GM12878 (cell line): ENCODE data around the gene KIAA1217. TPM values are rescaled to one million over a fixed set of nuclear protein-coding genes. Genes with fewer than 3 reads are reported as not detected.

Source experiments
- ATAC-seq: fragments of 200-7000 bp; cut with Tn5 transposase; 3 replicates; pipeline ENCODE4 v1.9.1; 2020; ENCODE audit warnings: mild to moderate bottlenecking, moderate library complexity
- BruUV-seq: library from RNA; stranded (reverse); fragments of 400-500 nt; replicated peaks from 2 replicates; lab custom pipeline; 2021; lab: Mats Ljungman, UMichigan
- CTCF ChIA-PET: fragments of 300-600 bp; sonication (Branson Sonifier 250); formaldehyde crosslinking; extraction: SDS; loops from one replicate; lab custom pipeline; 2021; ENCODE audit warnings: inconsistent platforms; lab: Yijun Ruan, JAX
- POLR2A ChIA-PET: fragments of 350-600 bp; formaldehyde crosslinking; extraction: SDS; loops from one replicate; lab custom pipeline; 2021; ENCODE audit warnings: inconsistent platforms; lab: Charles Lee
- RAD21 ChIA-PET: fragments of 300-600 bp; sonication (Branson Sonifier 250); formaldehyde crosslinking; loops from one replicate; lab custom pipeline; 2023; ENCODE audit warnings: antibody characterized with exemption; ENCODE audit not compliant: unreplicated experiment; lab: Charles Lee
- SMC1A ChIA-PET: fragments of 300-600 bp; sonication (Branson Sonifier 250); formaldehyde crosslinking; loops from one replicate; lab custom pipeline; 2023; ENCODE audit not compliant: unreplicated experiment, uncharacterized antibody; lab: Charles Lee
- DNase-seq: peaks from one replicate; pipeline ENCODE4 v3.0.0-alpha.2; 2011; ENCODE audit warnings: low read depth, low spot score
- FAIRE-seq: peaks from 3 replicates; lab custom pipeline; 2011; peaks lifted over from hg19 to GRCh38; lab: Jason Lieb, UNC
- H2AFZ ChIP-seq: 2 replicates; pipeline ENCODE4 v1.6.0; 2011; ENCODE audit warnings: low read depth, low read length, control low read depth; ENCODE audit not compliant: control insufficient read depth
- H3K27ac ChIP-seq: 2 replicates; pipeline ENCODE4 v1.5.1; 2011; ENCODE audit warnings: control low read depth; ENCODE audit not compliant: control insufficient read depth, insufficient read depth
- H3K27me3 ChIP-seq, 2 experiments: replicated peaks in 1 of 2; 2 replicates each; pipeline versions ENCODE4 v1.6.0 to v1.6.1; 2011; ENCODE audit warnings: low read length in 1 of 2; ENCODE audit not compliant: control insufficient read depth in 2 of 2, insufficient read depth in 2 of 2
- H3K36me3 ChIP-seq, 2 experiments: 2 replicates each; pipeline ENCODE4 v1.5.1; 2011; ENCODE audit warnings: low read length in 1 of 2; ENCODE audit not compliant: control insufficient read depth in 2 of 2, insufficient read depth in 2 of 2
- H3K4me1 ChIP-seq: 2 replicates; pipeline ENCODE4 v1.6.1; 2011; ENCODE audit warnings: mild to moderate bottlenecking, low read length, moderate library complexity, mixed read lengths; ENCODE audit not compliant: control insufficient read depth, insufficient read depth
- H3K4me2 ChIP-seq: 2 replicates; pipeline ENCODE4 v1.6.0; 2011; ENCODE audit warnings: control low read depth; ENCODE audit not compliant: control insufficient read depth, insufficient read depth
- H3K4me3 ChIP-seq: fragments of 200-600 bp; sonication (generic); 2 replicates; pipeline ENCODE4 v1.5.1; 2016
- H3K79me2 ChIP-seq: 2 replicates; pipeline ENCODE4 v1.6.0; 2011; ENCODE audit warnings: low read length; ENCODE audit not compliant: control insufficient read depth, insufficient read depth
- H3K9ac ChIP-seq: 2 replicates; pipeline ENCODE4 v1.8.0; 2011; ENCODE audit warnings: low read length, control low read depth, mixed read lengths; ENCODE audit not compliant: control insufficient read depth, insufficient read depth
- H3K9me3 ChIP-seq: replicated peaks from 3 replicates; pipeline ENCODE4 v1.5.1; 2011; ENCODE audit warnings: mild to moderate bottlenecking, low read length; ENCODE audit not compliant: control insufficient read depth, insufficient read depth
- H4K20me1 ChIP-seq: 2 replicates; pipeline ENCODE4 v1.6.0; 2011; ENCODE audit not compliant: control insufficient read depth, insufficient read depth
- CEBPZ ChIP-seq: fragments of 150-350 bp; IDR thresholded peaks from 2 replicates; pipeline ENCODE4 v1.6.1; 2016; ENCODE audit warnings: low read depth, low read length
- EED ChIP-seq: sonication (generic); IDR thresholded peaks from 2 replicates; pipeline ENCODE4 v1.6.1; 2016; ENCODE audit warnings: antibody characterized with exemption, low read depth
- GABPA ChIP-seq: IDR thresholded peaks from 2 replicates; pipeline ENCODE4 v1.6.1; 2014; ENCODE audit warnings: antibody characterized with exemption, low read depth, mild to moderate bottlenecking, inconsistent platforms
- HDGF ChIP-seq: fragments of 450-650 bp; IDR thresholded peaks from 2 replicates; pipeline ENCODE4 v1.6.1; 2016; ENCODE audit warnings: antibody characterized with exemption
- KDM1A ChIP-seq: fragments of 200-600 bp; sonication (generic); IDR thresholded peaks from 2 replicates; pipeline ENCODE4 v1.6.1; 2016; ENCODE audit warnings: borderline replicate concordance
- MEF2B ChIP-seq: fragments of 450-650 bp; IDR thresholded peaks from 2 replicates; pipeline ENCODE4 v1.6.1; 2018; ENCODE audit warnings: mild to moderate bottlenecking, moderate library complexity; ENCODE audit not compliant: partially characterized antibody, poor library complexity, severe bottlenecking
- NFXL1 ChIP-seq: fragments of 450-650 bp; IDR thresholded peaks from 2 replicates; pipeline ENCODE4 v1.6.1; 2017; ENCODE audit warnings: antibody characterized with exemption, mild to moderate bottlenecking, borderline replicate concordance
- RB1 ChIP-seq: fragments of 450-650 bp; formaldehyde crosslinking; IDR thresholded peaks from 2 replicates; pipeline ENCODE4 v1.6.1; 2017; ENCODE audit warnings: mild to moderate bottlenecking, borderline replicate concordance
- TBL1XR1 ChIP-seq: IDR thresholded peaks from 2 replicates; pipeline ENCODE4 v1.6.1; 2012; ENCODE audit warnings: low read depth, low read length, improper control_type of control experiment
- ZZZ3 ChIP-seq: IDR thresholded peaks from 2 replicates; pipeline ENCODE4 v1.6.1; 2011; ENCODE audit warnings: low read depth; ENCODE audit not compliant: control insufficient read depth, insufficient read length
- WGBS: methylation state at CpG from one replicate; pipeline ENCODE4 v1.1.6; 2016; ENCODE audit warnings: low lambda C conversion rate; ENCODE audit not compliant: insufficient replicate concordance, insufficient coverage; ENCODE audit errors: missing lambda C conversion rate; 5-methylcytosine and 5-hydroxymethylcytosine counted together
- in situ Hi-C: fragments of 300-500 bp; cut with MboI; formaldehyde crosslinking; loops from 9 replicates; pipeline ENCODE4 v1.14.3; 2018; ENCODE audit warnings: mixed read lengths
- intact Hi-C: fragments of 100-400 bp; cut with micrococcal nuclease; formaldehyde crosslinking; loops from one replicate; pipeline ENCODE4 v1.14.2; 2022; ENCODE audit not compliant: unreplicated experiment
- polyA plus RNA-seq, 11 experiments: library from polyadenylated mRNA; depleted of rRNA in 4 of 11; unstranded in 6 of 11; stranded (reverse) in 5 of 11; fragments of >200 nt; fragmentation: Nextera tagmentation in 4 of 11; fragmentation: Illumina TruSeq in 1 of 11; extraction: Ambion mirVana in 4 of 11; extraction: Trizol in 1 of 11; gene quantifications; 1 replicate in 1 of 11; 2 replicates in 10 of 11; pipeline versions ENCODE4 v1.2.1 to v1.2.3, GENCODE V29; 2011 to 2016; ENCODE audit warnings: inconsistent platforms in 2 of 11, missing spikeins in 2 of 11, low read depth in 1 of 11
- total RNA-seq, 4 experiments: library from RNA; depleted of rRNA in 3 of 4; stranded (reverse); fragments of >200 nt in 3 of 4; fragmentation: Illumina TruSeq in 1 of 4; extraction: Trizol in 1 of 4; gene quantifications; 2 replicates each; pipeline versions ENCODE4 v1.2.1 to v1.2.3, GENCODE V29; 2013 to 2021
- TF ChIP-seq, protein P1 (sequence below): IDR thresholded peaks from 2 replicates; pipeline ENCODE4 v1.6.1; 2012; ENCODE audit warnings: low read depth, low read length, improper control_type of control experiment

KIAA1217 gene
- total and polyA plus RNA-seq, 10 of the 15 experiments (the other 5 are each of a cell fraction or from before 2014, with no cell fraction given): 0.57 to 3.8 (median 2.1) TPM

- CTCF ChIA-PET: interaction anchor here (0.6 to 1.0 kb wide), 4 partner anchors 36 to 1239 kb away, joined by 3 to 4 read pairs (median 3); no protein-coding TSS in a partner anchor
Measured at GRCh38 chr10:24554036-24554435, 345.1 kb downstream of the KIAA1217 start.

More at GRCh38 chr10:24554036-24554435, 345.1 kb downstream of the KIAA1217 start:
- no peak for ATAC-seq
- Histone ChIP-seq H3K4me3 (no peak overlapping the region), H4K20me1 (no peaks in the 10 kb centered on the region), H3K27ac (no peak overlapping the region), H3K79me2 (no peaks in the 10 kb centered on the region), H3K36me3 (no peaks in the 10 kb centered on the region), H3K9me3 (no peaks in the 10 kb centered on the region), H2AFZ (no peak overlapping the region), H3K4me2 (no peak overlapping the region), H3K4me1 (no peaks in the 10 kb centered on the region), H3K9ac (no peak overlapping the region), H3K27me3 (no peaks in the 10 kb centered on the region; a peak in 1 of 4 replicates)
- FAIRE-seq: no peak
- DNase-seq: no peak
- POLR2A ChIA-PET: no interaction called here
- TF ChIP-seq GABPA: no peak
- no peak for TF ChIP-seq HDGF
- no peak for TF ChIP-seq NFXL1
- TF ChIP-seq EED: no peak
- no peak for TF ChIP-seq ZZZ3
- TF ChIP-seq, protein P1, sequence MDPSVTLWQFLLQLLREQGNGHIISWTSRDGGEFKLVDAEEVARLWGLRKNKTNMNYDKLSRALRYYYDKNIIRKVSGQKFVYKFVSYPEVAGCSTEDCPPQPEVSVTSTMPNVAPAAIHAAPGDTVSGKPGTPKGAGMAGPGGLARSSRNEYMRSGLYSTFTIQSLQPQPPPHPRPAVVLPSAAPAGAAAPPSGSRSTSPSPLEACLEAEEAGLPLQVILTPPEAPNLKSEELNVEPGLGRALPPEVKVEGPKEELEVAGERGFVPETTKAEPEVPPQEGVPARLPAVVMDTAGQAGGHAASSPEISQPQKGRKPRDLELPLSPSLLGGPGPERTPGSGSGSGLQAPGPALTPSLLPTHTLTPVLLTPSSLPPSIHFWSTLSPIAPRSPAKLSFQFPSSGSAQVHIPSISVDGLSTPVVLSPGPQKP: no peak
- TF ChIP-seq KDM1A: no peak
- no peak for TF ChIP-seq CEBPZ
- no peak for TF ChIP-seq TBL1XR1
- no peak for TF ChIP-seq RB1
- no peak for TF ChIP-seq MEF2B
- no TSS peak for BruUV-seq
- 10% methylated on average over 7 of the region's 7 CpGs for WGBS
- RAD21 ChIA-PET: interaction anchor here (1.4 kb wide), 1 partner anchor 559 kb away, joined by 3 read pairs; no protein-coding TSS in a partner anchor
- SMC1A ChIA-PET: interaction anchor here (1.2 kb wide), 1 partner anchor 560 kb away, joined by 4 read pairs; no protein-coding TSS in a partner anchor
- in situ Hi-C loops (loop anchor here (10.0 kb wide), 1 partner anchor 559 kb away; no protein-coding TSS in a partner anchor), intact Hi-C loops (no loop called here)
